ENCODE measurements around the gene DYRK3. TPM values are rescaled to one million over a fixed set of nuclear protein-coding genes. Genes with fewer than 3 reads are reported as not detected.

The DYRK3 gene
- total and polyA plus RNA-seq, 9 of the 15 experiments (the other 6 are each of a cell fraction or from before 2014, with no cell fraction given), result 4.5 to 33.7 (median 25.7) TPM

- TF ChIP-seq THAP12 (CRISPR knock-in tag; IDR thresholded peaks at IDR 0.05) (peak; percentile 95), VEZF1 (CRISPR knock-in tag; IDR thresholded peaks at IDR 0.05) (peak; percentile 99), CBX3 (IDR thresholded peaks at IDR 0.05; ENCODE audit: borderline replicate concordance in 1 of 2, low read length in 2 of 2) (peak in 1 of 2 experiments; percentile 95; a peak in 2 of 3 replicates), NRF1 (conservative IDR thresholded peaks at IDR 0.05 in 1 of 2, IDR thresholded peaks at IDR 0.05 in 1 of 2) (peak; percentile 98), ZNF140 (CRISPR knock-in tag; IDR thresholded peaks at IDR 0.05) (0 out of 2 replicates have a peak, but pooled peaks have one; percentile 13), MAX (CRISPR knock-in tag; IDR thresholded peaks at IDR 0.05) (peak; percentile 96), ZNF395 (CRISPR knock-in tag; IDR thresholded peaks at IDR 0.05) (peak; percentile 77), HINFP (tag; conservative IDR thresholded peaks at IDR 0.05; ENCODE audit: low read depth) (no peak)
- TF ChIP-seq, protein P1, sequence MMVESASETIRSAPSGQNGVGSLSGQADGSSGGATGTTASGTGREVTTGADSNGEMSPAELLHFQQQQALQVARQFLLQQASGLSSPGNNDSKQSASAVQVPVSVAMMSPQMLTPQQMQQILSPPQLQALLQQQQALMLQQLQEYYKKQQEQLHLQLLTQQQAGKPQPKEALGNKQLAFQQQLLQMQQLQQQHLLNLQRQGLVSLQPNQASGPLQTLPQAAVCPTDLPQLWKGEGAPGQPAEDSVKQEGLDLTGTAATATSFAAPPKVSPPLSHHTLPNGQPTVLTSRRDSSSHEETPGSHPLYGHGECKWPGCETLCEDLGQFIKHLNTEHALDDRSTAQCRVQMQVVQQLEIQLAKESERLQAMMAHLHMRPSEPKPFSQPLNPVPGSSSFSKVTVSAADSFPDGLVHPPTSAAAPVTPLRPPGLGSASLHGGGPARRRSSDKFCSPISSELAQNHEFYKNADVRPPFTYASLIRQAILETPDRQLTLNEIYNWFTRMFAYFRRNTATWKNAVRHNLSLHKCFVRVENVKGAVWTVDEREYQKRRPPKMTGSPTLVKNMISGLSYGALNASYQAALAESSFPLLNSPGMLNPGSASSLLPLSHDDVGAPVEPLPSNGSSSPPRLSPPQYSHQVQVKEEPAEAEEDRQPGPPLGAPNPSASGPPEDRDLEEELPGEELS (CRISPR knock-in tag; IDR thresholded peaks at IDR 0.05; ENCODE audit: borderline replicate concordance), result peak; percentile 80; the same call in 1 of the 2 replicates
Measured at GRCh38 chr1:206612129-206612876, 23.0 kb upstream of the DYRK3 start, which contains the start of gene EIF2D (continued).
